Caco-2 (cell line): ENCODE measurements around the gene NEK3. TPM values are rescaled to one million over a fixed set of nuclear protein-coding genes. Genes with fewer than 3 reads are reported as not detected.
"Not testable (repeated sequence)": the region's sequence is repeated elsewhere in the genome, so short reads cannot be mapped to it uniquely, and the experiment has no call there.

ENCODE experiments used
- BruUV-seq: library from RNA; stranded (reverse); fragments of 400-500 nt; replicated peaks from 2 replicates; lab custom pipeline; 2021; lab: Mats Ljungman, UMichigan
- CTCF ChIA-PET: fragments of 300-600 bp; sonication (Branson Sonifier 250); formaldehyde crosslinking; loops from one replicate; lab custom pipeline; 2022; ENCODE audit warnings: antibody characterized with exemption; lab: Charles Lee
- POLR2A ChIA-PET: fragments of 300-600 bp; sonication (Branson Sonifier 250); formaldehyde crosslinking; loops from one replicate; lab custom pipeline; 2022; ENCODE audit warnings: antibody characterized with exemption; lab: Charles Lee
- DNase-seq, 2 experiments: peaks; one replicate each; pipeline versions ENCODE4 v3.0.0 to v3.0.0-alpha.2; 2020 to 2022
- H3K27me3 ChIP-seq: replicated peaks from 2 replicates; pipeline ENCODE4 v1.6.0; 2011; ENCODE audit warnings: low read length; ENCODE audit not compliant: control insufficient read depth, insufficient read depth
- H3K36me3 ChIP-seq: 2 replicates; pipeline ENCODE4 v1.5.1; 2011; ENCODE audit warnings: low read length; ENCODE audit not compliant: control insufficient read depth, insufficient read depth
- H3K4me1 ChIP-seq: fragments of 250-450 bp; sonication (Bioruptor Pico); 2 replicates; pipeline ENCODE4 v1.5.1; 2020; ENCODE audit warnings: mild to moderate bottlenecking
- H3K4me3 ChIP-seq: 2 replicates; pipeline ENCODE4 v1.5.1; 2011; ENCODE audit warnings: low read depth, mild to moderate bottlenecking, control low read depth, low read length
- H3K9me3 ChIP-seq: fragments of 250-450 bp; sonication (Bioruptor Pico); 2 replicates; pipeline ENCODE4 v1.5.1; 2020; ENCODE audit warnings: mild to moderate bottlenecking, moderate library complexity
- H3K27ac Mint-ChIP-seq: one replicate; pipeline ENCODE4 v1.8.0; 2022; ENCODE audit warnings: mixed read lengths; ENCODE audit not compliant: unreplicated experiment
- H3K27me3 Mint-ChIP-seq: one replicate; pipeline ENCODE4 v1.8.0; 2022; ENCODE audit warnings: mixed read lengths; ENCODE audit not compliant: insufficient read depth, unreplicated experiment
- H3K36me3 Mint-ChIP-seq: one replicate; pipeline ENCODE4 v1.8.0; 2022; ENCODE audit warnings: mild to moderate bottlenecking, mixed read lengths; ENCODE audit not compliant: insufficient read depth, unreplicated experiment
- H3K4me1 Mint-ChIP-seq: one replicate; pipeline ENCODE4 v1.8.0; 2022; ENCODE audit warnings: low read depth, mixed read lengths; ENCODE audit not compliant: unreplicated experiment
- H3K4me3 Mint-ChIP-seq: one replicate; pipeline ENCODE4 v1.8.0; 2022; ENCODE audit warnings: mild to moderate bottlenecking, moderate library complexity, mixed read lengths; ENCODE audit not compliant: unreplicated experiment
- H3K9me3 Mint-ChIP-seq: one replicate; pipeline ENCODE4 v1.8.0; 2022; ENCODE audit warnings: mixed read lengths; ENCODE audit not compliant: unreplicated experiment
- CTCF ChIP-seq, 2 experiments: fragments of 200-600 bp in 1 of 2; IDR thresholded peaks; 1 replicate in 1 of 2; 2 replicates in 1 of 2; pipeline versions ENCODE4 v1.5.1 to v1.8.0; 2011 to 2022; ENCODE audit warnings: antibody characterized with exemption in 1 of 2, control low read depth in 1 of 2, inconsistent platforms in 1 of 2, low read depth in 1 of 2, low read length in 1 of 2, mild to moderate bottlenecking in 1 of 2, moderate library complexity in 1 of 2; ENCODE audit not compliant: insufficient read depth in 1 of 2, severe bottlenecking in 1 of 2, unreplicated experiment in 1 of 2
- intact Hi-C: fragments of 100-400 bp; cut with micrococcal nuclease; formaldehyde crosslinking; loops from one replicate; pipeline ENCODE4 v1.10.0; 2022; ENCODE audit not compliant: unreplicated experiment
- total RNA-seq: library from RNA; stranded (reverse); gene quantifications from 2 replicates; pipeline ENCODE4 v1.2.3, GENCODE V29; 2022

Gene NEK3
- total RNA-seq, 1 experiment from 2014 or later: 33.5 TPM

- Histone ChIP-seq H3K4me1 (no peaks in the 10 kb centered on the region), H3K4me3 (no peak overlapping the region), H3K36me3 (no peaks in the 10 kb centered on the region; the same call in 1 of the 2 replicates), H3K27me3 (no peaks in the 10 kb centered on the region), H3K9me3 (no peaks in the 10 kb centered on the region)
- Mint-ChIP-seq H3K27ac (no peak overlapping the region), H3K9me3 (no peaks in the 10 kb centered on the region), H3K4me3 (no peak overlapping the region), H3K4me1 (no peaks in the 10 kb centered on the region), H3K27me3 (no peaks in the 10 kb centered on the region), H3K36me3 (peaks cover 24% of the 10 kb centered on the region)
- DNase-seq: no peak
- no peak for TF ChIP-seq CTCF (IDR thresholded peaks at IDR 0.05; ENCODE audit: insufficient read depth in 1 of 2, low read depth in 1 of 2, low read length in 1 of 2, severe bottlenecking in 1 of 2, unreplicated experiment in 1 of 2)
- intact Hi-C loops: no loop called here
- no TSS peak for BruUV-seq
- ChIA-PET CTCF (no interaction called here), POLR2A (no interaction called here)
Measured at GRCh38 chr13:52187029-52187423, 27.6 kb upstream of the NEK3 start.

GRCh38 chr13:52181316-52181954 is 22.0 kb upstream of the NEK3 start:
- H3K9me3 ChIP-seq, intact Hi-C loops, H3K4me3 Mint-ChIP-seq, H3K36me3 ChIP-seq, H3K27ac Mint-ChIP-seq, CTCF ChIA-PET, H3K4me1 Mint-ChIP-seq, POLR2A ChIA-PET, H3K27me3 Mint-ChIP-seq, BruUV-seq, H3K9me3 Mint-ChIP-seq, H3K4me1 ChIP-seq, H3K27me3 ChIP-seq, DNase-seq, H3K4me3 ChIP-seq: not testable (repeated sequence)
- H3K36me3 Mint-ChIP-seq: peaks cover 31% of the 10 kb centered on the region

GRCh38 chr13:52179925-52180324 is 20.5 kb upstream of the NEK3 start:
- no peak overlapping the region for H3K27ac Mint-ChIP-seq
- H3K9me3 ChIP-seq: no peaks in the 10 kb centered on the region
- no peaks in the 10 kb centered on the region for H3K27me3 ChIP-seq

More at GRCh38 chr13:52179925-52180324, 20.5 kb upstream of the NEK3 start:
- TF ChIP-seq CTCF (IDR thresholded peaks at IDR 0.05; ENCODE audit: insufficient read depth in 1 of 2, low read depth in 1 of 2, low read length in 1 of 2, severe bottlenecking in 1 of 2, unreplicated experiment in 1 of 2): no peak
- intact Hi-C loops: no loop called here
- H3K4me1 ChIP-seq: peaks cover 8% of the 10 kb centered on the region
- Mint-ChIP-seq H3K36me3 (peaks cover 27% of the 10 kb centered on the region), H3K27me3 (no peaks in the 10 kb centered on the region), H3K4me1 (peaks cover 17% of the 10 kb centered on the region), H3K9me3 (no peaks in the 10 kb centered on the region), H3K4me3 (no peak overlapping the region)
- peaks cover 2% of the 10 kb centered on the region; the same call in 1 of the 2 replicates for H3K36me3 ChIP-seq
- ChIA-PET POLR2A (no interaction called here), CTCF (no interaction called here)
- H3K4me3 ChIP-seq: no peak overlapping the region
- no peak for DNase-seq
- no TSS peak for BruUV-seq
